GM12878 (cell line): ENCODE data around the gene CAT. TPM values are rescaled to one million over a fixed set of nuclear protein-coding genes. Genes with fewer than 3 reads are reported as not detected.

Experiments
- ATAC-seq: fragments of 200-7000 bp; cut with Tn5 transposase; 3 replicates; pipeline ENCODE4 v1.9.1; 2020; ENCODE audit warnings: mild to moderate bottlenecking, moderate library complexity
- BruUV-seq: library from RNA; stranded (reverse); fragments of 400-500 nt; replicated peaks from 2 replicates; lab custom pipeline; 2021; lab: Mats Ljungman, UMichigan
- CTCF ChIA-PET: fragments of 300-600 bp; sonication (Branson Sonifier 250); formaldehyde crosslinking; extraction: SDS; loops from one replicate; lab custom pipeline; 2021; ENCODE audit warnings: inconsistent platforms; lab: Yijun Ruan, JAX
- POLR2A ChIA-PET: fragments of 350-600 bp; formaldehyde crosslinking; extraction: SDS; loops from one replicate; lab custom pipeline; 2021; ENCODE audit warnings: inconsistent platforms; lab: Charles Lee
- RAD21 ChIA-PET: fragments of 300-600 bp; sonication (Branson Sonifier 250); formaldehyde crosslinking; loops from one replicate; lab custom pipeline; 2023; ENCODE audit warnings: antibody characterized with exemption; ENCODE audit not compliant: unreplicated experiment; lab: Charles Lee
- SMC1A ChIA-PET: fragments of 300-600 bp; sonication (Branson Sonifier 250); formaldehyde crosslinking; loops from one replicate; lab custom pipeline; 2023; ENCODE audit not compliant: unreplicated experiment, uncharacterized antibody; lab: Charles Lee
- DNase-seq: peaks from one replicate; pipeline ENCODE4 v3.0.0-alpha.2; 2011; ENCODE audit warnings: low read depth, low spot score
- FAIRE-seq: peaks from 3 replicates; lab custom pipeline; 2011; peaks lifted over from hg19 to GRCh38; lab: Jason Lieb, UNC
- H2AFZ ChIP-seq: 2 replicates; pipeline ENCODE4 v1.6.0; 2011; ENCODE audit warnings: low read depth, low read length, control low read depth; ENCODE audit not compliant: control insufficient read depth
- H3K27ac ChIP-seq: 2 replicates; pipeline ENCODE4 v1.5.1; 2011; ENCODE audit warnings: control low read depth; ENCODE audit not compliant: control insufficient read depth, insufficient read depth
- H3K27me3 ChIP-seq, 2 experiments: replicated peaks in 1 of 2; 2 replicates each; pipeline versions ENCODE4 v1.6.0 to v1.6.1; 2011; ENCODE audit warnings: low read length in 1 of 2; ENCODE audit not compliant: control insufficient read depth in 2 of 2, insufficient read depth in 2 of 2
- H3K36me3 ChIP-seq, 2 experiments: 2 replicates each; pipeline ENCODE4 v1.5.1; 2011; ENCODE audit warnings: low read length in 1 of 2; ENCODE audit not compliant: control insufficient read depth in 2 of 2, insufficient read depth in 2 of 2
- H3K4me1 ChIP-seq: 2 replicates; pipeline ENCODE4 v1.6.1; 2011; ENCODE audit warnings: mild to moderate bottlenecking, low read length, moderate library complexity, mixed read lengths; ENCODE audit not compliant: control insufficient read depth, insufficient read depth
- H3K4me2 ChIP-seq: 2 replicates; pipeline ENCODE4 v1.6.0; 2011; ENCODE audit warnings: control low read depth; ENCODE audit not compliant: control insufficient read depth, insufficient read depth
- H3K4me3 ChIP-seq: fragments of 200-600 bp; sonication (generic); 2 replicates; pipeline ENCODE4 v1.5.1; 2016
- H3K79me2 ChIP-seq: 2 replicates; pipeline ENCODE4 v1.6.0; 2011; ENCODE audit warnings: low read length; ENCODE audit not compliant: control insufficient read depth, insufficient read depth
- H3K9ac ChIP-seq: 2 replicates; pipeline ENCODE4 v1.8.0; 2011; ENCODE audit warnings: low read length, control low read depth, mixed read lengths; ENCODE audit not compliant: control insufficient read depth, insufficient read depth
- H3K9me3 ChIP-seq: replicated peaks from 3 replicates; pipeline ENCODE4 v1.5.1; 2011; ENCODE audit warnings: mild to moderate bottlenecking, low read length; ENCODE audit not compliant: control insufficient read depth, insufficient read depth
- H4K20me1 ChIP-seq: 2 replicates; pipeline ENCODE4 v1.6.0; 2011; ENCODE audit not compliant: control insufficient read depth, insufficient read depth
- CEBPB ChIP-seq, 2 experiments: fragments of 150-350 bp in 1 of 2; IDR thresholded peaks; 2 replicates each; pipeline ENCODE4 v1.6.1; 2012 to 2014; ENCODE audit warnings: low read depth in 2 of 2, low read length in 2 of 2, borderline replicate concordance in 1 of 2, inconsistent platforms in 1 of 2
- FOXM1 ChIP-seq: IDR thresholded peaks from 2 replicates; pipeline ENCODE4 v1.6.1; 2012; ENCODE audit warnings: low read depth, mild to moderate bottlenecking, inconsistent platforms, low read length, moderate library complexity
- HDGF ChIP-seq: fragments of 450-650 bp; IDR thresholded peaks from 2 replicates; pipeline ENCODE4 v1.6.1; 2016; ENCODE audit warnings: antibody characterized with exemption
- MEF2A ChIP-seq: IDR thresholded peaks from 2 replicates; pipeline ENCODE4 v1.6.1; 2011; ENCODE audit warnings: low read depth, mild to moderate bottlenecking, low read length, moderate library complexity; ENCODE audit not compliant: insufficient read depth
- RBBP5 ChIP-seq: fragments of 200-600 bp; sonication (generic); conservative IDR thresholded peaks from 2 replicates; pipeline ENCODE4 v1.6.1; 2016
- WGBS: methylation state at CpG from one replicate; pipeline ENCODE4 v1.1.6; 2016; ENCODE audit warnings: low lambda C conversion rate; ENCODE audit not compliant: insufficient replicate concordance, insufficient coverage; ENCODE audit errors: missing lambda C conversion rate; 5-methylcytosine and 5-hydroxymethylcytosine counted together
- in situ Hi-C: fragments of 300-500 bp; cut with MboI; formaldehyde crosslinking; loops from 9 replicates; pipeline ENCODE4 v1.14.3; 2018; ENCODE audit warnings: mixed read lengths
- intact Hi-C: fragments of 100-400 bp; cut with micrococcal nuclease; formaldehyde crosslinking; loops from one replicate; pipeline ENCODE4 v1.14.2; 2022; ENCODE audit not compliant: unreplicated experiment
- polyA plus RNA-seq, 11 experiments: library from polyadenylated mRNA; depleted of rRNA in 4 of 11; unstranded in 6 of 11; stranded (reverse) in 5 of 11; fragments of >200 nt; fragmentation: Nextera tagmentation in 4 of 11; fragmentation: Illumina TruSeq in 1 of 11; extraction: Ambion mirVana in 4 of 11; extraction: Trizol in 1 of 11; gene quantifications; 1 replicate in 1 of 11; 2 replicates in 10 of 11; pipeline versions ENCODE4 v1.2.1 to v1.2.3, GENCODE V29; 2011 to 2016; ENCODE audit warnings: inconsistent platforms in 2 of 11, missing spikeins in 2 of 11, low read depth in 1 of 11
- total RNA-seq, 4 experiments: library from RNA; depleted of rRNA in 3 of 4; stranded (reverse); fragments of >200 nt in 3 of 4; fragmentation: Illumina TruSeq in 1 of 4; extraction: Trizol in 1 of 4; gene quantifications; 2 replicates each; pipeline versions ENCODE4 v1.2.1 to v1.2.3, GENCODE V29; 2013 to 2021
- TF ChIP-seq, protein P1 (sequence below): fragments of 450-650 bp; IDR thresholded peaks from 2 replicates; pipeline ENCODE4 v1.6.1; 2017; ENCODE audit warnings: mild to moderate bottlenecking, moderate library complexity
- TF ChIP-seq, protein P2 (sequence below): IDR thresholded peaks from 2 replicates; pipeline ENCODE4 v1.6.1; 2011; ENCODE audit warnings: borderline replicate concordance, low read depth, mild to moderate bottlenecking, moderate library complexity, low read length; ENCODE audit not compliant: insufficient read depth, poor library complexity, severe bottlenecking

Gene CAT
- total and polyA plus RNA-seq, 10 of the 15 experiments (the other 5 are each of a cell fraction or from before 2014, with no cell fraction given): 22.4 to 71.3 (median 33.6) TPM

DNA sequence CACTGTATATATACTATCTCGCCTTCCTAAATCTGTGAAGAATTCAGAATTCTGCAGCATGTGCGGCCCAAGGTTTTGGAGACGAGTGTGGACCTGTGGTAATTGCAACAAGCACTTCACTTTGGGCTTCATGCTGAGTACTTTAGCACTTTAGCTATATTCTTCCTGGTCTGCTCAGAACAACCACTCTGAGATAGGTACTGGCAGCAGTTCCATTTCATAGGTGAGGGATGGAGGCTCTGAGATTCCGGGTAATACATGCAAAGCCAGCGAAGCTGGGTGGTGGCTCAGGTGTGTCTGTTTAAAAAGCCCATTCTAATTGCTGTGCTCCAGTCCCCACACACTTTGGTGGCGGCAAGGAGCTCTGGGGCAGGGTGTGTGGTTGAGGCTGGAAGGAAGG lies 68.4 kb downstream of the CAT start:
- in situ Hi-C loops (no loop called here), intact Hi-C loops (loop anchor here (5.0 kb wide), 1 partner anchor 905 kb away; no protein-coding TSS in a partner anchor)
- ChIA-PET RAD21 (no interaction called here), CTCF (interaction anchor here (1.3 kb wide), 1 partner anchor 11 kb away, joined by 3 read pairs; no protein-coding TSS in a partner anchor), SMC1A (no interaction called here), POLR2A (no interaction called here)
- Histone ChIP-seq H3K9me3 (no peaks in the 10 kb centered on the region), H3K27me3 (no peaks in the 10 kb centered on the region), H3K27ac (no peak overlapping the region), H2AFZ (no peak overlapping the region), H3K4me2 (no peak overlapping the region), H3K4me1 (no peaks in the 10 kb centered on the region), H3K9ac (no peak overlapping the region), H3K36me3 (no peaks in the 10 kb centered on the region), H4K20me1 (no peaks in the 10 kb centered on the region), H3K79me2 (no peaks in the 10 kb centered on the region), H3K4me3 (no peak overlapping the region)
- FAIRE-seq (no peak), ATAC-seq (no peak), DNase-seq (no peak)
- 38% methylated on average over 6 of the region's 6 CpGs for WGBS
- TF ChIP-seq FOXM1: no peak
- TF ChIP-seq MEF2A: no peak
- no peak for TF ChIP-seq HDGF
- no peak for TF ChIP-seq CEBPB (IDR thresholded peaks at IDR 0.05; ENCODE audit: borderline replicate concordance in 1 of 2, low read depth in 2 of 2, low read length in 2 of 2)
- TF ChIP-seq, protein P1, sequence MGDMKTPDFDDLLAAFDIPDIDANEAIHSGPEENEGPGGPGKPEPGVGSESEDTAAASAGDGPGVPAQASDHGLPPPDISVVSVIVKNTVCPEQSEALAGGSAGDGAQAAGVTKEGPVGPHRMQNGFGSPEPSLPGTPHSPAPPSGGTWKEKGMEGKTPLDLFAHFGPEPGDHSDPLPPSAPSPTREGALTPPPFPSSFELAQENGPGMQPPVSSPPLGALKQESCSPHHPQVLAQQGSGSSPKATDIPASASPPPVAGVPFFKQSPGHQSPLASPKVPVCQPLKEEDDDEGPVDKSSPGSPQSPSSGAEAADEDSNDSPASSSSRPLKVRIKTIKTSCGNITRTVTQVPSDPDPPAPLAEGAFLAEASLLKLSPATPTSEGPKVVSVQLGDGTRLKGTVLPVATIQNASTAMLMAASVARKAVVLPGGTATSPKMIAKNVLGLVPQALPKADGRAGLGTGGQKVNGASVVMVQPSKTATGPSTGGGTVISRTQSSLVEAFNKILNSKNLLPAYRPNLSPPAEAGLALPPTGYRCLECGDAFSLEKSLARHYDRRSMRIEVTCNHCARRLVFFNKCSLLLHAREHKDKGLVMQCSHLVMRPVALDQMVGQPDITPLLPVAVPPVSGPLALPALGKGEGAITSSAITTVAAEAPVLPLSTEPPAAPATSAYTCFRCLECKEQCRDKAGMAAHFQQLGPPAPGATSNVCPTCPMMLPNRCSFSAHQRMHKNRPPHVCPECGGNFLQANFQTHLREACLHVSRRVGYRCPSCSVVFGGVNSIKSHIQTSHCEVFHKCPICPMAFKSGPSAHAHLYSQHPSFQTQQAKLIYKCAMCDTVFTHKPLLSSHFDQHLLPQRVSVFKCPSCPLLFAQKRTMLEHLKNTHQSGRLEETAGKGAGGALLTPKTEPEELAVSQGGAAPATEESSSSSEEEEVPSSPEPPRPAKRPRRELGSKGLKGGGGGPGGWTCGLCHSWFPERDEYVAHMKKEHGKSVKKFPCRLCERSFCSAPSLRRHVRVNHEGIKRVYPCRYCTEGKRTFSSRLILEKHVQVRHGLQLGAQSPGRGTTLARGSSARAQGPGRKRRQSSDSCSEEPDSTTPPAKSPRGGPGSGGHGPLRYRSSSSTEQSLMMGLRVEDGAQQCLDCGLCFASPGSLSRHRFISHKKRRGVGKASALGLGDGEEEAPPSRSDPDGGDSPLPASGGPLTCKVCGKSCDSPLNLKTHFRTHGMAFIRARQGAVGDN: no peak
- no peak for TF ChIP-seq RBBP5
- TF ChIP-seq, protein P2, sequence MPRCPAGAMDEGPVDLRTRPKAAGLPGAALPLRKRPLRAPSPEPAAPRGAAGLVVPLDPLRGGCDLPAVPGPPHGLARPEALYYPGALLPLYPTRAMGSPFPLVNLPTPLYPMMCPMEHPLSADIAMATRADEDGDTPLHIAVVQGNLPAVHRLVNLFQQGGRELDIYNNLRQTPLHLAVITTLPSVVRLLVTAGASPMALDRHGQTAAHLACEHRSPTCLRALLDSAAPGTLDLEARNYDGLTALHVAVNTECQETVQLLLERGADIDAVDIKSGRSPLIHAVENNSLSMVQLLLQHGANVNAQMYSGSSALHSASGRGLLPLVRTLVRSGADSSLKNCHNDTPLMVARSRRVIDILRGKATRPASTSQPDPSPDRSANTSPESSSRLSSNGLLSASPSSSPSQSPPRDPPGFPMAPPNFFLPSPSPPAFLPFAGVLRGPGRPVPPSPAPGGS: no peak
- no TSS peak for BruUV-seq
